AG20443 (cell line): ENCODE measurements around the gene HCFC2.

Source experiments
- DNase-seq: peaks from one replicate; pipeline ENCODE4 v3.0.0; 2012; ENCODE audit warnings: low spot score, mixed read lengths

The HCFC2 gene

DNA sequence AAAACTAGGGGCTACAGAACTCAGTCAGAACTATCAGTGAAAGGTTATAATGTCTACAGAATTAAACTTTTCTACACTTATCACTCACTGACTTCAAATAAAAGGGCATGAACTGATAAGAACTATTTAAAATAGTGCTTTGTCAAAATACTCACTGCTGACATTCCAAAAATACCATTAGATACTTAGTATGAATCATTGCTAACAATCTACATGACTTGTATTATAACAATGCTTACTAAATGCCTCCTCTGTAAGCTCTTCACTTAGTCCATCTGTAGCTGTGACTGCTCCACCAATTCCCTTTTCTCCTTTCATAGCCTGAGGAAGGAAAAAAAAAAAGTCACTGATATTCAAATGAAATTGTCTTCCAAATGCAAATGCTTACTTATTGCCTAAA, 56.7 kb downstream of the HCFC2 start:
- DNase-seq, result peak; percentile 54

DNA sequence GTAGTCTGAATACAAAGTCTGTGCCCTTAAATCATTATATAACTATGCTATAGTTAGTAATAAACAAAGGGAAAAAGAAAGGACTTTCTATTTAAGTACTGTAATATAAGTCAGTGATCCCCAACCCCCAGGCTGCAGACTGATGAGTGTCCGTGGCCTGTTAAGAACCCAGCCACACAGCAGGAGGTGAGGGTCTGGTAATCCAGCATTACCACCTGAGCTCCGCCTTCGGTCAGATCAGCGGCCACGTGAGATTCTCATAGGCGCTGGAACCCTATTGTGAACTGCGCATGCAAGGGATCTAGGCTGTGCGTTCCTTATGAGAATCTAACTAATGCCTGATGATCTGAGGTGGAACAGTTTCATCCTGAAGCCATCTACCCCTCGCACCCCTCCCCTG, 58.0 kb downstream of the HCFC2 start:
- no peak for DNase-seq

DNA sequence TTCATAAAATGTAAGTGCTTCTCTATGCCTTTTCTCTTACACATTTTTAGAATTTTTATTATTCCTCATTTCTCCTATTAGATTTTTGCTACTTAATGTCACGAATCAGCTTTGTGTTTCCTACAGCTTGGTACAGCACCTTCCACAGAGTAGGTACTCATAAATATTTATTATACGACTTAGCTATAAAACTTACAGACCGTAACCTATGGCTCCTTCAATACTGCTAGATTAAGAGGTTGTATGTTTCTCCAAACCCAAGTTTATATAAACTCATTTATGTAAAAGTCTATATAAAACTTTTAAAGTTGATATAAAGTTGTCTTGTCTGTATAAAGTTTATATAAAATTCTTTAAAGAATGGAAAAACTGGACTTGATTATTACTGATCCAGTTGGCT, 62.2 kb downstream of the HCFC2 start:
- no peak for DNase-seq

DNA sequence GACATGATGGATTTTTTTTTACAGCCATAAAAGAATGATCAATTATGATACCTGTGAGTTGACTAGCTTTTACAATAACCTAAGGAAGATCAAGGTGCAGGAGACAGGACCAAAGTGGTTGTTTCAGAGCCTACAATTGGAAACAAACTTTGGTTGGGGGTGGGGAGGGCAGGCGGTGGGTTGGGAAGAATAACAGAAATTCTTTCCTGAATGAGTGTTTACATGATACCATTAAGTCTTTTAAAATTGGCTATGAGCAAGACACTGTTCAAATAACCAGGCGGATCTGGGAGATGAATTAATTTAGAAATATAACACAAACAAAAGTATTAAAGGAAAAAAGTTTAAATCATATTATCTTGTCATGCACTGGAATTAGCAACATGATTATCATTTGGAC, 66.4 kb downstream of the HCFC2 start:
- DNase-seq, result no peak

DNA sequence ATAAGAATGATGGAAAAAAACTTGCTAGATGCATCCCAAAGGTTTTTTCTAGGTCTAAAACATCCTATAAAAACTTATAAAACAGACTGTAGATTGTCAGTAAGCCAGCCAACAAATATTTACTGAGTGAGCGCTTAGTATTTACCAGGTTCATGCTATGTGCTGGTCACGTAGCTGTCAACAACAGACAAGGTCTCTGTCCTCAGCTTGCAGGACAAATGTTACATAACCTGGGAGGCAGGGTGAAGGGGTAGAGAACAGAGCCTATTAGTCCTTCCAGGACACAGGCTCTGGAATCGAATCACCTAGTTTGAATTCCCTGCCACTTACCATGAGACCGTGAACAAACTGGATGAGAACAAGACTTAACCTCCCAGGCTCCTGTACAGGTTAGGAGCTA, 67.3 kb downstream of the HCFC2 start:
- DNase-seq, result no peak

DNA sequence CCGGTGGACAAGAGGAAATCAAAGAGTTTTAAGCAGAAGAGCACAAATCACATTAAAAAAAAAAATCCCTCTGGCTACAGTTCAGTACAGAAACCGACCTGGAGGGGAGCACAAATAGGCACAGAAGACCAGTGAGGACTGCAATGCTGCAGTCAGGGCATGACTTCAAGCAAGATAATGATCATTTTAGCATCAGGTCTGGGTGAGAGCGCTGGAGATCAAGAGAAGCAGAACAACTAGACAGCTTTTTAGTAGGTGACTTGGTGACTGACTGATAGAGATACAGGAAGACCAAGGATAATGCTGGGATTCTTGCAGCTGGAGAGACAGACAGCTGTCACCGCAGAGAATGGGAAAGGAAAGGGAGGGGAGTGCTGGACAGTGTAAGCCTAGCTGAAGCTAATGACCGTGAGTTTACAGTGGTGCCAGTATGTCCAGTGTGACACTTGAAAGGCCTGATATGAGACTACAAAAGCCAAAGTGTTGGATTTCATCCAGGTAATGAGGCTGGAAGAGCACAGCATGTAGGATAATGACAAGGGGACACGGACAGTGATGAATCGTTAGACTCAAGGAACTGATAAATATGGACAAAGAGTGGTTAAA, 68.1 kb downstream of the HCFC2 start:
- no peak for DNase-seq

DNA sequence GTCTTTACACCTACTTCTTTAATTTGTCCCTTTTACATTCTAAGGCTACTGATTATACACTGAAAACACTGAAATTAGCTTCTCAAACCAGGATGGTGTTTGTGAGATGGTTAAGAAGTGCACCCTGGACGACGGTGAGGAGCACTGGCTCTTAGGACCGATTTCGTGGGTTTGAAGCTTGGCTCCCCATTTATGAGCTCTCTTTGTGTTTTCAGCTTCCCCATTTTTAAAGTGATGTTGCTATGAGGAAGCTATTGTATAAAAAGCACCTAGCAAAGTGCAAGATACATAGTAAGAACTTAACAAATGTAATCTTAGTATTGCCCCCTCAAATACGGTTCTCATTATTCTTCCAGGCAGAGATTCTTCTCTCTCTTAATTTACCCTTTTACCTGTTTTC, 69.0 kb downstream of the HCFC2 start:
- no peak for DNase-seq

DNA sequence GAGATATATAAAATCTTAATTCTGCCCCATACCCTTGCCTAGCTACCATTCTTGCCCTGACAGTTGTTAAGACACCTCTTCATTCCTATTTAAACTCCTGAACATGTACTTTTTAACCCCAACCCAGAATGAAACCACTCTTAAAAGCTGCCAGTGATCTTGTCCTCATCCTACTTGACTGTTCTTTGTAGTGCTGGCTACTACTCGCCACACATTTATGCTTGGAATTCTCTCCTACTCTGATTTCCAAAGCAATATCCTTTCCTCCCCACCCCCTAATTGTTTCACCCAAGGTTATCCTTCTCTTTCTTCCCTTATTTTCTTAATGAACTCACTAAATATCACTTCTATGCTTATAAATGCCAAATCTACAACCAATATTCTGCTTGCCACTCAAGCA, 69.5 kb downstream of the HCFC2 start:
- DNase-seq, result peak; percentile 17

DNA sequence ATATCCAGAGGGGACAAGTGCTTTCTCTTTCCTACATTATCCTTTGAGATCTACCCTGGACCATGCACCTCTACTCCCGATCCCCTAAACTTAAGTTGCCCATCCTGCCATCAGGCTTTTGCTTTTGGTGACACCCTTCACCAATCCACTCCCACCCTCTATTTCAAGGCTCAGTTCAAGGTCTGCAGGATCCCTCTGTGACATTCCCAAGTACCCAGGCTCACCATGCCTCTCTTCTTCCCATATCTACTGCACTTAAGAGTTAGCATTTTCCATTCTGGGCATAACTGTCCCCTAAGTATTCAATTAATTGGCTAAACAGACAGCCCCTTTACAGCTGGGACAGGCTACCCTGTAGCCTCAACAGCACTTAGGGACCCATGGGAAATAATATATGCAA, 70.6 kb downstream of the HCFC2 start:
- no peak for DNase-seq

DNA sequence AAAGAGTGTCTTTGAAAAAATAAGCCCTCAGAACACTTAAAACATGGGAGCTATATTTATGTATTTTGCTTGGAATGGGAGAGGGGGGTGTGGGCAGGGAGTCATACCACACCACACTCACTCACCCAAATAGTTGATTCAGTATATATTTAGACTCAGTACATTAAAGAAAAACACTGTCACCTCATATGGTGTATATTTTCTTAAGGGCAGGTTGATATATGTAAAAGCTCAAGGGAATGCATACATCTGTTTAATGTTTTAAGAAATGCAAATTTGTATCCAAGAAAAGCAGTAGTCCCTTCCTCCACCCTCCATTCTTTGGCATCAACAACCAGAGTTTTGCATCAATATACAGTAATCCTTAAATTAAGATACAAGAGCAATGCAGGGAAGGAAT, 72.2 kb downstream of the HCFC2 start:
- DNase-seq, result no peak

DNA sequence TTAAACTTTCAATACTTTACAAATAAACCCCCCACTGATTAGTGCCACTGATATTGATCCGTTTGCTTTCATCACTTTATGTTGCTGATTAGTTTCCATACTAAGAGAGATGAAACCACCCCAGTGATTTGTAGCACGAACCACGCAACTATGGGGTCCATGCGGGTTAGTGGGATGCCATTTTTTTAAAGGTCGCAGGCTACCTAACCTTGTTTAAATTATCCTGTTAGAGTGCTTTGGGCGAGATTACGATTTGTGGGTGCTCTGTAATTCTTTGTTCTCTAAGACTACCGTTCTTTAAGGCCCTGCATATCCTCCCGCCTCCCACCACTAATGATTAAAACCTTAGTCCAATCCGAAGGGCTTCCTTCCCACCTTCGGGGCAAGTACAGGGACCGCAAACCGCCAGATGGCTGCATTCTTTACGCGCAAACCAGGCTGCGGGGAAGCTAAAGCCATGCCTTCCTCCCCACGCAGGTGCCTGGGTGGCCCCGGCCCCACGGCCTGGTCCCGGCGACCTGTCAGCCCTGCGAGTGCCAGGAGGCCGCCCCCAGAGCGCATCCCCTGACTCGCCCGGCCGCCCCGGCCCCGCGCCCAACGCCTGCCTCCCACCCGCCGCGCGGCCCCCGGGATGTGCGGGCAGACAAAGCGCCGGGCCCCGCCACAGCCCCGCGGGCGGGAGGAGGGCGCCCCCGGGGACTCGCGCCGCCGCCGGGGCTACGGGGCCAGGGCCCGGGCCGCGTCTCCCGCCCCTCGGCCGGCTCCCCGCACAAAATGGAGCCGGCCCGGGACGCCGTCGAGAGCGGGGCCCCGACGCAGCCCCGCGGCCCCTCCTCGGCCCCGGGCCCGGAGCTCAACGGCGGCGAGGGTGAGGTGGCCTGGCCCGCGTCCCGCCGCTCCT, 72.9 kb downstream of the HCFC2 start:
- peak; percentile 48 for DNase-seq

DNA sequence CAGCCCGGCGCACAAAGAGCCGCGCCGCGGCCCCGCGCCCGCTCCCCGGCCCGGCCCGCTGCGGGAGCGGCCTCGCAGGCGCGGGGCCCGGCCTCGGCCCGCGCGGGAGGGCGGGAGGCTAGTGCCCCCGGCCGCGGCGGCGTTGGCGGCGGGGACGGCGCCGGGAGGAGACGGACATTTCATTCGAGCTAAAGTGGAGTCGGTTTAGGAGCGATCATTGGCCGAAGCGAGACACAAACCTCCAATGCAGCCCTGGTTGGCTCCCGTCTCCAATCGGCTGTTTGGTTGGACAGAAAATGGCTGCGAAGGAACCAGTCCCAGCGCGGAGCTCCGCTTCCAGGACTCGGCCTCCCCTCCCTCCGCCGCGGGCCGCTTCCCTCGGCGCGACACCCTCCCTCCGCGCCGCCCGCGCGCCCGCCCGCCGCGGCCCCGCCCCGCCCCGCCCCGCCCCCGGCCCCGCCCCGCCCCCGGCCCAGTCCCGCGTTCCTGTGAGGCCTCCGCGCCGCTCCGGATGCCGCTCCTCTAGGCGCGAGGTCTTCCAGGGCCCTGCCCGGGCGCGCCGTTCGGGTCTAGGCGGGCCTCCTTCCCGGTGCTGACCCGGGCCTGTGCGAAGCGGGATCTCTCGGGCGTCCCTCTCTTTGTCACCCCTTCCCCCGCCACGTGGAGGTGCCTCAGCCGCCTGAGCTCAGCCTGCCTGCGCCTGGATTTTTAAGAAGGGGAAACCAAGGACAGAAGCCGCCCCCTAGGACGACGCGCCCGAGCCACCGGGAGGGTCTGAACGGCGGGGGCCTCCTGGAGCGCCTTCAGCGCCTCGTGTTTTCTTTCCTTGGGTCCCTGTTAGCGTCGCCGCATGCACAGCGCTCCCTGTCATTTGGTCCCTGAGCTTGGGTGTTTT, 73.8 kb downstream of the HCFC2 start, which contains the start of gene NFYB:
Gene NFYB, minus strand, starts transcription at position 309 of the 895 bp plus-strand sequence. CDS start 2,757 bp downstream, outside the sequence.
- DNase-seq, result peak; percentile 97

DNA sequence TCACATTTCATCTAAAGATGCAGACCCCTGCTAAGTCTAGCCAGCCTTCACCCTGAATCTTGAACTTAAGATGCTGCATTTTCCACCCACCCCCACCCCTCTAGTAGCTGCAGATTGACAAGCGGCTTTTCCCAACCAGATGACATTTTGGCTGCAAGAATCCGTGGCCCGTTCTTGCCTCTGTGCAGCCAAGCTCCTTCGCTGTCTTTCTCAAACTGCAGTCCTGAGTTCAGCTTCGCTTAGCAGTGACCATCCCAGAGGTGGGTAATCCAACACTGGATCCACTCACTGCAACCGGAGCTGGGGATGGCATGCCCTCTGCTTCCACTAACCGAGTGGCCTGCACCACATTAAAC, 74.4 kb downstream of the HCFC2 start:
- DNase-seq, result peak; percentile 26

DNA sequence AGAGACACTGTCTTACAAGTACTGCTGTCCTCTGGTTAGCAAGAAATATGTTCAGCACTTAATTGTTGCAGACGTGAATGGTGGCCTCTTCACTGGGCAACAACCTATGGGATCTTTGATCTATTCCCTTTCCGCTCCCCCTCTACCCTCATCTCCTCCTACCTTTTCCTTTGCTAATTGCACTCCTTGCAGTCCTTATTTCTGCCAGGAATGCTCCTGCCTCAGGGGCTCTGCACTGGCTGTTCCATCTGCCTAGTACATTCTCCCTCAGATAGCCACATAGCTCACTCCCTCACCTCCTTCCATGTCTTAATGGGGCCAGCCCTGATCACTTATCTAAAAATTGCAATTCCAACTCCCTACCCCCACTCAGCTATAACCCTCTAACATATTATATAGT, 78.2 kb downstream of the HCFC2 start:
- DNase-seq, result no peak

DNA sequence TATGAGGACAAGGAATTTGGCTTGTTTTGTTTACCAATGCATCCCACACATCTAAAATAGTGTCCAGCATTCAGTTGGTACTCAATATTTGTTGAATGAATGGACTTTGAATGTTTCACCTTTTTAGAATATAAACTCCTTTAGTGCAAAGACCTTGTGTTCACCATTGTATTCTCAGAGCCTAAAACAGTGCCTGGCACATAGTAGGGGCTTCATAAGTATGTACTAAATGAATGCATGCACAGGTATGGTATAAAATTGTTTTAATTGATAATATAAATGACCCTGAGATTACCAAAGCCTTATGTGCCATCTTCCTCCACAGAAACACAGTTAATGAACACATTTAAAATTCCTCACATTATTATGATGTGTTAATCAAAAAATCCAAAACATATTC, 78.7 kb downstream of the HCFC2 start:
- DNase-seq, result no peak

DNA sequence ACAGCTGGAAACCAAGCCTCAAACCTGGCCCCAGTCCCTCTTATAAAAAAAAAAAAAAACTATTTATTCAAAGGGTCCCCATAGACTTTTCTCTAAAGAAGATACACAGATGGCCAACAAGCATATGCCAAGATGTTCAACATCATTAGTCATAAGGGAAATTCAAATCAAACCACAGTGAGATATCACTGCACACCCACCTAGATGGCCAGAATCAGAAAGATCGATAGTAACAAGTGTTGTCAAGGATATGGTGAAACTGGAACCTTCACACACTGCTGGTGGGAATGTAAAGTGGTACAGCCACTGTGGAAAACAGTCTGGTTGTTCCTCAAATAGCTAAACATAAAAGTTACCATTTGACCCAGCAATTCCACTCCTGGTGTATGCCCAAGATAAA, 79.6 kb downstream of the HCFC2 start:
- DNase-seq, result no peak

DNA sequence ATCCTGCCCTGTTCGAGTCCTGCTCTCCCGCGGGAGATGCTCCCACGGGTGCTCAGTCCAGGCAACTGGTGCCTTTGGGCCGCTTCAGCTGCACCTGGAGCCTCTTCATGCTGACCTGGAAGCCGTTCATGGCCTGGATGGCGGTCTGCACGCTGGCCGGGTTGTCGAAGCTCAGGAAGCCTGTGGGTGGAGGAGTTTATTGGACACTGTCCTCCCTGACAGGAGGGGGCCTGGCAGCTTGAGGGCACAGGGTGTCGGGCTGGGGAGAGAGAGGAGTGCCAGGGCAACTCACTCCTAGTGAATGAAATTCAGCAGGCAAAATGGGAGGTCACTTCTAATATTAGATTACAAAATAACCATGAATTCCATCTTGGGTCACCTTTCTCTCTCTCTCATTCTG, 83.0 kb downstream of the HCFC2 start:
- no peak for DNase-seq

DNA sequence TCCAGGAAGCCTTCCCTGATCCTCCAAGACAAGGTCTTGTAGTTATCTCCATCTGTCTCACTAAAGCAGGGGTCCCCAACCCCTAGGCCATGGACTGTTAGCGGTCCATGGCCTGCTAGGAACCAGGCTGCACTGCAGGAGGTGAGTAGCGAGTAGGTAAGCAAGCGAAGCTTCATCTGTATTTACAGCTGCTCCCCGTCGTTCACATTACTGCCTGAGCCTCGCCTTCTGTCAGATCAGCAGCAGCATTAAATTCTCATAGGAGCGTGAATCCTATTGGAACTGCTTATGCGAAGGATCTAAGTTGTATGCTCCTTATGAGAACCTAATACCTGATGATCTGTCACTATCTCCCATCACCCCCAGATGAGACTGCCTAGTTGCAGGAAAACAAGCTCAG, 86.1 kb downstream of the HCFC2 start:
- no peak for DNase-seq

DNA sequence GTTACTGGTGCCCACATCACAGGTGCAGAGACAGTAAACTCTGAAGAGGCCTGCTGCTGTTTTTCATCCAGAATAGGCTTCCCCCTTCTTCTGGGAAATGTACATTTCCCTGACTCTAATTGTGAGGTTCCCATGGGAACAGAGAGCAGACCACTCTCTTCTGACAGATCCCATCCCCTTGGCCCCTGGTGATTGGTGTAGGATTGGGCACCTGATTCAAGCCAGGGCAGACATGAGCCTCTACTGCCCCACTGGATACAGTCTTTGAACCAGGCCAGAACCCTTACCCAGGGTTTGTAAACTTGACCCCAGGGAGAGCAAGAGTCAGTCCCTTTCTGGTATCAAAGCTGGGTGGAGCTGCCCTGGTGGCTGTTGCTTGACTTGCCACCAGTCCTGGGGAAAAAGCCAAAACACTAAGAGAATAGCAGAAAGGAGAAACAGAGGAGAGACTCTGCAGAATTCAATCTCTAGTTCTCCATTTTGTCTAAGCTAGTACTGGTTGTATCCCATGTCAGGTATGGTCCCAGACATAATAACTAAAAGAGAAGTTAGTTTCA, 88.4 kb downstream of the HCFC2 start:
- no peak for DNase-seq

DNA sequence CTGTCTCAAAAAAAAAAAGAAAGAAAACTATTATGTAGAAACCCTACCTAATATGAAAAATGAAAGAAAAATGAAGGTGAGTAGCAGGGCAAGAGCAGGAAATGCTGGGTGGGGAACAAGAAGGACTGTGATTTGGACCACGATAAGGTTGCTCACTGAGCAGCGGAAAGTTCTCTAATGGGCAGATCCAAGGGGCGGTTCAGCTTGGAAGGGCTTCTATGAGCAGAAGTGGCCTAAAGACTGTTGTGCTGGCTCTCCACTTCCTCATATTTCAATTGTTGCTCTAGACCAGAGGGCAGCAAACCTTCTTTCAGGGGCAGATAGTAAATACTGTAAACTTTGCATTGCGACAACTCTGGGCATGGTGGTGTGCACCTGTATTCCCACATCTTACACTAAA, 90.0 kb downstream of the HCFC2 start:
- DNase-seq, result no peak

DNA sequence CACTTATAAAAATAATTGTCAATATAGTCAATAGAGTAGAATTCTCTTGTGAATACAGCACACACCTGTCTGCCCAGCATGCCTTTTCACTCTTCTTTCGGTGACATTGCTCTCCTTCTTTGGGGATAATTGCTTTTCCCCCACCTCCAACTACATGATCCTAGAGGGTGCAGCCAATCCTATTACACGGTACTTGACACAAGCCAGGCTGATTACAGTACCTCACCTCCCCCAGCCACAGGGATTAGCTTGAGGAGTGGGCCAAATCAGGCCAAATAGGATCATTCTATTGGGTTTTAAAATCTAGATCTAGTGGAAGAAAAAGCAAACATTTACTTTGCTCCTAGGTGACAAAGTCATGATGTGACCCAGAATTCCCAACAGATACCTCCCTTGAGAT, 90.5 kb downstream of the HCFC2 start:
- no peak for DNase-seq
